ENCODE data around the gene TUBB8B.
A peak's percentile ranks its signal among the peaks of the same experiment; 100 is the strongest.
"Not testable (repeated sequence)": the region's sequence is repeated elsewhere in the genome, so short reads cannot be mapped to it uniquely, and the experiment has no call there.

Gene TUBB8B

GRCh38 chr18:49176-49665, at the start of gene TUBB8B:
Gene TUBB8B (minus strand): TSS chr18:49615. CDS start chr18:49557, 58 bp downstream.
- DNase-seq: not testable (repeated sequence)

DNA sequence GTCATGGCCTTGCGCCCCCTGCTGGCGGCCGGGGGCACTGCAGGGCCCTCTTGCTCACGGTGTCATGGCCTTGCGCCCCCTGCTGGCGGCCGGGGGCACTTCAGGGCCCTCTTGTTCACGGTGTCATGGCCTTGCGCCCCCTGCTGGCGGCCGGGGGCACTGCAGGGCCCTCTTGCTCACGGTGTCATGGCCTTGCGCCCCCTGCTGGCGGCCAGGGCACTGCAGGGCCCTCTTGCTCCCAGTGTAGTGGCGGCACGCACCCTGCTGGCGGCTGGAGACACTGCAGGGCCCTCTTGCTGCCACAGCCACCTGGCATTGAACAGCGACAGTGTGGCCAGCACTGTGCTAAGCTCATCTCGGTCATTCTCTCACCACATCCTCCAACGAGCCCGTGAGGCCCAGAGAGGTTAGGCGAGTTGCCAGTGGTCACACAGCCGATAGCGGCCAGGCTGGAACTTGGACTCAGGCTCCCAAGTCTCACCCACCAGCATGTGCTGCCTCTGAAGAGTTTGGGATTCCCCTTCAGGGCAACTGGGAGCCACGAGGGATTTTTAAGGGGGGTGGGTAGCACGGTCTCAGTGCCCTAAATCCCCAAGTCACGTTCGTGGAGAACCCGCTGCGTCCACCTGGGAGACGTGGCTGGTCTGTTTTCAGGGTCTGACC, 48.0 kb upstream of the TUBB8B start:
- DNase-seq: not testable (repeated sequence)

DNA sequence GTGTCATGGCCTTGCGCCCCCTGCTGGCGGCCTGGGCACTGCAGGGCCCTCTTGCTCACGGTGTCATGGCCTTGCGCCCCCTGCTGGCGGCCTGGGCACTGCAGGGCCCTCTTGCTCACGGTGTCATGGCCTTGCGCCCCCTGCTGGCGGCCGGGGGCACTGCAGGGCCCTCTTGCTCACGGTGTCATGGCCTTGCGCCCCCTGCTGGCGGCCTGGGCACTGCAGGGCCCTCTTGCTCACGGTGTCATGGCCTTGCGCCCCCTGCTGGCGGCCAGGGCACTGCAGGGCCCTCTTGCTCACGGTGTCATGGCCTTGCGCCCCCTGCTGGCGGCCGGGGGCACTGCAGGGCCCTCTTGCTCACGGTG, 47.3 kb upstream of the TUBB8B start:
- DNase-seq: not testable (repeated sequence)

DNA sequence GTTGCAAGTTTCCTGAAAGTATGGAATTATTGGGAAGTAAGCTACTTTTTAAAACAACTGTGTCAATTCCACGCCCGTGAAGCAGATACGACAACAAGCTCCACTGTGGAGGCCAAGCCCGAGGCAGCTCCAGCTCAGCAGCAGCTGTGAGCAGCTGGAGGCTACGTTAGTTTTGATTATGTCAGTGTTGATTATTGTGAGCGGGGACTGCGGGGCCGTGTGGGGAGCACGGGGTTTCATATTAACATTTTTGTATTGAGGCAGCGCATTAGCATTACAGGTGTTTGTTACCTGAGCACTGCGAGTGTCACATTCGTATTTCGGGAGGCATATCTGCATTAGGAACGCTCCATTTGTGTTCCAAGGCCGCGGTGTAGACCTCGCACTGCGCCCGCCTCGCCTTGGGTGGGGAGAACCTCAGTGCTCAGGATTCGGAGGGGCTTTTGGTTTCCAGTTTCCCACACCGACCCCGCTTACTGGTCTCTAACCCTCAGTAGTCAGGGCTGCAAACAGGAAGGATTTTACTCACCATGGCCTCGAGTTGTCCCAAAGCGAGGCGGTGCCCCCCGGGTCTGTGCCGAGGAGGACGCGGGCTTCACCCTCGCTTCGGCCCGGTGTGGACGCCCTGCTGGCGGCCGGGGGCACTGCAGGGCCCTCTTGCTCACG, 46.8 kb upstream of the TUBB8B start:
- not testable (repeated sequence) for DNase-seq

DNA sequence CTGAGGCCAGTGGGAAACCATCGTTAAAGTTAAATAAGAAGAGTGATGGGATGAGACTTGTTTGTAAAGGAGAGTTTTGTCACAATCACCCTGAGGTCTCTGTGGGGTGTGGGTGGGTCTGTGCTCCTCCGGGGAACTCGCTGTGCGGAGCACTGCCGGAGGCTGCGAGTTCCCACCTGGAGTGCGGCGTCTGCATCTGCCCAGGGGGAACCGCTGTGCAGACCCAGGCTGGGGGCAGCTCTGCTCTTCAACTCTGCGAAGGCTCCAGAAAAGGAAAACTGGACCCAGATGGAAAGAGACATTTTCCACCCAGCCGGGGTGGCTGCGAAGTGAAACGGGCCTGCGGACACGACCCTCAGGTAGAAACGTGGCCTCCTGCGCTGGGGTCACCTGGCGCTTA, 46.2 kb upstream of the TUBB8B start:
- DNase-seq: not testable (repeated sequence)

DNA sequence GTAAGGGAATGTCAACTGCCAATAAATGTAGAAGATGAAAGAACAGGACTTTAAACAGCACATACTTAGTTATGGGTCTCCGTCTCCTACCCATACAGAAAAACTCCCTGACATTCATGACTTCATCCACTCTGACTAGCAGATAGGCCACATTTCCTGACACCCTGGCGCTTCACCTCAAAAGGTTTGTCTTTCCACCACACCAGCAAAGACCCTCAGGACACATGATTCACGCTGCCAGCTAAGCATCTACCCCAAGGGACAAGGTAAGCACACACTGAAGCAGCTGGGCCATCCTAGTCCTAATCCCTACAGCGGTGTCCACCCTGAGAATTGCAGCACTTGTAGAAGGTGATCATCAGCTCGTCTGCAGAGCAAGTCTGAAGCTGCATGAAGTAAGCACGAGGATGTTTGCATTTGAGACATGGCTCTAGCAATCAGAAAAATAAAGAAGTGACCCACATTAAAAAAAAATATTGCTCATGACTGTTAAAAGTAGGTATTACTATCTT, 44.5 kb upstream of the TUBB8B start:
- not testable (repeated sequence) for DNase-seq

DNA sequence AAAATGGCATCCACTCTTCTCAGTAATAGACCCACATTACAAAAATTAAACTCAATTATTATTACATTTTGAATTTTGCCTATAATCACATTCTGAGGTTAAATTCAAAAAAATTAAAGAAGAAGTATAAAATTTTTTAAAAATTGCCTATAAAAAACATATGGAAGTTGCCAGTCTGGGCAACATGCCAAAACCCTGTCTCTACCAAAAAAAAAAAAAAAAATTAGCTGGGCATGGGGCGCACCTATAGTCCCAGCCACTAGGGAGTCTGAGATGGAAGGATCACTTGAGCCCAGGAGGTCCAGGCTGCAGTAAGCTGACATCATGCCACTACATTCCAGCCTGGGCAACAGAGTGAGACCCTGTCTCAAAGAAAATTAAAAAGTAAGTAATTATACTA, 42.1 kb upstream of the TUBB8B start:
- DNase-seq: not testable (repeated sequence)

DNA sequence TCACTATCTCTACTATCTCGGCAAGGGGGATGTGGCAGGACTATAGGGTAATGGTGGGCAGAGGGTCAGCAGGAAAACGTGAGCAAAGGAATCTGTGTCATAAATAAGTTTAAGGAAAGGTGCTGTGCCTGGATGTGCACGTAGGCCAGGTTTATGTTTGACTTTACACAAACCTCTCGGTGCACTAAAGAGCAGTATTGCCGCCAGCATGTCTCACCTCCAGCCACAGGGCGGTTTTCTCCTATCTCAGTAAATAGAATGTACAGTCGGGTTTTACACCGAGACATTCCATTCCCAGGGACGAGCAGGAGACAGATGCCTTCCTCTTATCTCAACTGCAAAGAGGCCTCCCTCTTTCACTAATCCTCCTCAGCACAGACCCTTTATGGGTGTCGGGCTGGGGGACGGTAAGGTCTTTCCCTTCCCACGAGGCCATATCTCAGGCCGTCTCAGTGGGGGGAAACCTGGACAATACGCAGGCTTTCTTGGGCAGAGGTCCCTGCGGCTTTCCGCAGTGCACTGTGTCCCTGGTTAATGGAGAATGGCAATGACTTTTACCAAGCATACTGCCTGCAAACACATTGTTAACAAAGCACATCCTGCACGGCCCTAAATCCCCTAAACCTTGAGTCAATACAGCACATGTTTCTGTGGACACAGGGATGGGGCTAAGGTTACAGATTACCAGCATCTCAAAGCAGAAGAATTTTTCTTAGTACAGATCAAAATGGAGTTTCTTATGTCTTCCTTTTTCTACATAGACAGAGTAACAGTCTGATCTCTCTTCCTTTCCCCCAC, 41.2 kb upstream of the TUBB8B start:
- DNase-seq: not testable (repeated sequence)

GRCh38 chr18:89124-89523, 39.7 kb upstream of the TUBB8B start:
- not testable (repeated sequence) for DNase-seq

GRCh38 chr18:84801-85200, 35.4 kb upstream of the TUBB8B start:
- DNase-seq: not testable (repeated sequence)

DNA sequence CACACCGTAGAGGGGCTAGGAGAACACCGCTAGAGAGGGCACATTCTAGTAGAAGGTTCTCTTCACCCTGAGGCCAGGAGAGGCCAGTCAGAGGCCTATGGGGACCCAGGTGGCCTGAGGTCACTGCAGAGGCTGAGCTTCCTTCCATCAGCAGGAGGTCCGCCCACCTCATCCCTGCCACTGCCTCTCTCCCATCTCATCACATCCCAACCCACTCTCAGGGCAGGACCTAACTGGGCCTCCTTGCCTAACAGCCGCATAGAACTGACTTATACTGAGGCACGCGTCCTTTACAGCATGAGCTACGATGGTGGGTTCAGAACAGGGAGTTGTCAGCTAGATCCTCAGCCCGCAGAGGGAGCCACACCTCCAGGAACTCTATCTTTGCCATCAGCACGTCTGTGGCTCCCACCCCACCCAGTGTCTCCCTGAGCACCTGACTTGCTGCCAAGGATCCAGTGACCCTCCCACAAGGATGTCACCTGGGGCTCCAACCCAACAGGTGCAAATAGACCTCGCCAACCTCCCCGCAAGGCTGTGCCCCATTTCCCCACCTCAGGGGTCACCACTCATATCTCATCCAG, 33.3 kb upstream of the TUBB8B start:
- peak; percentile 4 to 17 for DNase-seq

GRCh38 chr18:80881-81280, 31.5 kb upstream of the TUBB8B start:
- DNase-seq: not testable (repeated sequence)

- not testable (repeated sequence) for DNase-seq
Observed at GRCh38 chr18:80202-80601, 30.8 kb upstream of the TUBB8B start.

GRCh38 chr18:75525-76160, 26.2 kb upstream of the TUBB8B start:
- DNase-seq: not testable (repeated sequence)

DNA sequence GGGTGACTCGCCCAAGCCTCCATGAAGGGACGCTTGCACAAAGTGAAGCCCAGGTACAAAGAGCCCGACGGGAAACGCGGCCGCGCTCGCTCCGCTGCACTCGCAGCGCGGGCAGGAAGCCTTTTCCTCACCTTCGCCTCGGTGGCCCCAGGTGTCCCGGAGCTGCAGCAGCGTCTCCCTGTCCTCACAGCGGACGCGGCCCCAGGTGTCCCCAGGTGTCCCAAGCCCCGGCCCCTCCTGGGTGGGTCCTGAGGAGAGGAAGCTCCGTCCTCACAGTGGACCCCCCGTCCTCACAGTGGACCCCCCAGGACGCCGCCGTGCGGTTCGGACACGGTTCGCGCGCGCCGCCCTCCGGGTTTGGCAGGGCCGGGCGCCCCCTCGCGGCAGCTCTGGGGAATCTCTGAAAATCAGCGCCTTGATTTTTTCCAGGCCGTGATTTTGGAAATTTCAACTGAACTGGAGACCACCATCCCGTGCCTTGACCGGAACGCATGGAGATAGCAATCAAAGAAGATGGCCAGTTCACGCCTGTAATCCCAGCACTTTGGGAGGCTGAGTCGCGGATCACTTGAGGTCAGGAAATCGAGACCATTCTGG, 23.9 kb upstream of the TUBB8B start:
- DNase-seq: peak in 1 of 2 experiments; percentile 7

- not testable (repeated sequence) for DNase-seq
Observed at GRCh38 chr18:67701-68100, 18.3 kb upstream of the TUBB8B start.

- not testable (repeated sequence) for DNase-seq
Observed at GRCh38 chr18:64279-64678, 14.9 kb upstream of the TUBB8B start.

DNA sequence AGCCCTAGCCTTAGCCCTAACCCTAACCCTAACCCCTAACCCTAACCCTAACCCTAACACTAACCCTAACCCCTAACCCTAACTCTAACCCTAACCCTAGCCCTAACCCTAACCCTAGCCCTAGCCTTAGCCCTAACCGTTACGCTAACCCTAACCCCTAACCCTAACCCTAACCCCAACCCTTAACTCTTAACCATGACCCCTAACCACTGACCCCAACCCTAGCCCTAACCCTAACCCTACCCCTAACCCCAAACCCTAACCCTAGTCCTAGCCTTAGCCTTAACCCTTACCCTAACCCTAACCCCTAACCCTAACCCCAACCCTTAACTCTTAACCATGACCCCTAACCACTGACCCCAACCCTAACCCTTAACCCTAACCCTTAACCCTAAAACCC, 14.2 kb upstream of the TUBB8B start:
- not testable (repeated sequence) for DNase-seq

- not testable (repeated sequence) for DNase-seq
Observed at GRCh38 chr18:54388-54787, 5.0 kb upstream of the TUBB8B start.

DNA sequence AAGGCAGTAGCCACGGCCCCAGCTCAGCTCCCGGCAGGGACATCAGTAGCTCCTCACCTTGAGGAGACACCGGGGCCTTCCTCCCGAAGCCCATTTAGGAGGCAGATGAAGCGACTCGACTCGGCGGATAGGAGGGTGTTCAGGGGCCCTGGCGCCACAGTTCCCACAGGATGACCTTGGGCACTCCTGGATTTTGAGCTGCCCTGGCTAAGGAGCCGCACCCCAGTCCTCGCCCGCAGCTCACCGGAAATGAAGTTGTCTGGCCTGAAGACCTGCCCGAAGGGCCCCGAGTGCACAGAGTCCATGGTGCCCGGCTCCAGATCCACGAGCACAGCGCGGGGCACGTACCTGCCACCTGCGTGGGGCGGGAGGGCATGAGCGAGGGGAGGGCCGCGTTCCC, 719 bp downstream of the TUBB8B start:
- DNase-seq: not testable (repeated sequence)

- not testable (repeated sequence) for DNase-seq
Observed at GRCh38 chr18:13177-13576, 36.2 kb downstream of the TUBB8B start.

DNA sequence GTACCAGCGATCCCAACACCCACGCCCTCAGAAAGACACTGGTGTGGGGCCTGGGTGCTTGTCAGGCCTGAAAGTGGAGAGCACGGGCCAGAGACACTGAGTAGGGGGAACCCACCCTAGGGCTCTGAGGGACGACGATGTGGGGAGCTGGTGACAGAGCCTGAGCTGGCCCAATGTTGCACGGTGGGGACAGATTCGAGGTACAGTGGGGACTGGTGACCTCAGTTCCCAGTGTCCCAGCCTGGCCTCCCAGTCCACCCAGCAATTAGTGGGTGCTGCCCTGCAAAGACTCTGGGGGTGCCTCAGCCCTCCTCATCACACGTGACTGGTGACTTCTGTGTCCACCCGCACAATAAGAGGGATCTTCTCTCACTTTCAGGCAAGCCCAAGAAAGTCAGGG, 36.6 kb downstream of the TUBB8B start:
- not testable (repeated sequence) for DNase-seq
